Measurements from ENCODE around the gene RADIL.

RADIL gene

GRCh38 chr7:4788627-4789189 lies 94.8 kb downstream of the RADIL start:
- no peak overlapping the region for H3K4me3 ChIP-seq (ENCODE audit: low read length)
- no peak for DNase-seq (ENCODE audit: low read depth)
- no peak for TF ChIP-seq CTCF (conservative IDR thresholded peaks at IDR 0.05; ENCODE audit: low read depth, low read length)

DNA sequence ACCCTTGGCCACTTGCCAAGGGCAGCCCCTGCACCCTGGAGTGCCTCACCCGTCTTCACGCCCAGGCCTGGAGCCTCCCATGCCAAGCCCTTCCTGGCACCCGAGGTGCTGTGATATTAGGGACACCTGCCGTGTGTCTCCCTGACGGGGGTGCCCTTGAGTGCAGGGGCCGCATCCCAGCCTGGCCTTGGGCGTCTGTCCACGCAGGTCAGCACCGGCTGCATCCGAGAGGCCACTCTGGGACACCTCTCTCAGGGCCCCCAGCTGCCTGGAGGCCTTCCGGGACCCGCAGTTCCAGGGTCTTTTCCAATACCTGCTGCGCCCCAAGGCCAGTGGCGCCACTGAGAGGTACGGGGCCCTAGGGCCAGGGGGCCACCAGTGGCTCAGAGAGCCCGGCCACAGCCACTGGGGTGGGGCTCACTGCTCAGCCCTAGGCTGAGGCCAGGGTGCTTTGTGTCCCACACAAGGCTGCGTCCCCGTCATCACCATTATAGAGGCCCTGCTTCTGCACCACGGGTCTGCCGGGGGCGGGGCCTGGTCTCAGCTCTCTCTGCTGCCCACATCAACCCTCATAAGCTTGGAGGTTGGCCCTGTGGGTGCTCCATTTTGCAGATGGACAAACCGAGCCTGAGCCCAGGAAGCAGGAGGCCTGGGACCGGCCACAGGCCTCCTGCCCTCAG lies 95.4 kb downstream of the RADIL start:
- DNase-seq (ENCODE audit: low read depth): no peak
- no peak for TF ChIP-seq CTCF (conservative IDR thresholded peaks at IDR 0.05; ENCODE audit: low read depth, low read length)
- H3K4me3 ChIP-seq (ENCODE audit: low read length): no peak overlapping the region

GRCh38 chr7:4787541-4787940 lies 96.0 kb downstream of the RADIL start:
- TF ChIP-seq CTCF (conservative IDR thresholded peaks at IDR 0.05; ENCODE audit: low read depth, low read length): no peak
- H3K4me3 ChIP-seq (ENCODE audit: low read length): no peak overlapping the region
- DNase-seq (ENCODE audit: low read depth): no peak

GRCh38 chr7:4786015-4786414 lies 97.5 kb downstream of the RADIL start:
- no peak overlapping the region for H3K4me3 ChIP-seq (ENCODE audit: low read length)
- no peak for TF ChIP-seq CTCF (conservative IDR thresholded peaks at IDR 0.05; ENCODE audit: low read depth, low read length)
- no peak for DNase-seq (ENCODE audit: low read depth)

GRCh38 chr7:4785371-4785770 lies 98.1 kb downstream of the RADIL start:
- no peak for TF ChIP-seq CTCF (conservative IDR thresholded peaks at IDR 0.05; ENCODE audit: low read depth, low read length)
- no peak overlapping the region for H3K4me3 ChIP-seq (ENCODE audit: low read length)
- no peak for DNase-seq (ENCODE audit: low read depth)

- H3K4me3 ChIP-seq (ENCODE audit: low read length): no peak overlapping the region
- TF ChIP-seq CTCF (conservative IDR thresholded peaks at IDR 0.05; ENCODE audit: low read depth, low read length): no peak
- DNase-seq (ENCODE audit: low read depth): no peak
Measured at GRCh38 chr7:4784799-4785198, 98.7 kb downstream of the RADIL start.

DNA sequence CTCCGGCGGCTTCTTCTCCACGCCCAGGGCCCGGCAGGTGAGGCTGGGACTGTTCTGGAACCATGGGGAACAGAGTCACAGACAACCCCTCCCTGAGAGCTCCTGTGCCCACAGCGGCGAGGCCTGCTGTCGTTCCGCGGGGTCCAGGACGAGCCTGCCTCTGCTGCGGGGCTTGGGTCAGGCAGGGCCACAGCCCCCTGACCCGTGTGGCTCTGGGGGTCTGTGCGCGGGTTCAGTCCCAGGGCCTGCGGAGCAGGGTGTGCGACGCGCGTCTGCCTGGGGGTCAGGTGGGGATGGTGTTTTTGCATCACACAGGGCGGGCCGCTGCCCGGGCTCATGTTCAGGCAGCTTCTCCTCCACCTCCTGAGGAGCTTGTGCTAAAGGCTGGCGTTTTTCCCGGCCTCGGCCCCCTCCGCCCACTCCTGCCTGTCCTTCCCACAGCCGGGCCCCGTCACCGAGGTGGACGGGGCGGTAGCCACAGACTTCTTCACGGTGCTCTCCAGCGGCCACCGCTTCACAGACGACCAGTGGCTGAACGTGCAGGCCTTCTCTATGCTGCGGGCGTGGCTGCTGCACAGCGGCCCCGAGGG lies 99.7 kb downstream of the RADIL start:
- TF ChIP-seq CTCF (conservative IDR thresholded peaks at IDR 0.05; ENCODE audit: low read depth, low read length): no peak
- DNase-seq (ENCODE audit: low read depth): no peak
- no peak overlapping the region for H3K4me3 ChIP-seq (ENCODE audit: low read length)
